Hematopoietic multipotent progenitor cell treated with erythropoietin and hydrocortisone succinate and interleukin-3 and kit ligand, for 8 days (in vitro differentiated cells): ENCODE measurements around the gene LIPN.
"Not testable (repeated sequence)": the region's sequence is repeated elsewhere in the genome, so short reads cannot be mapped to it uniquely, and the experiment has no call there.

Source experiments
- DNase-seq: peaks from one replicate; pipeline ENCODE4 v3.0.0-alpha.2; 2015

LIPN gene, protein sequence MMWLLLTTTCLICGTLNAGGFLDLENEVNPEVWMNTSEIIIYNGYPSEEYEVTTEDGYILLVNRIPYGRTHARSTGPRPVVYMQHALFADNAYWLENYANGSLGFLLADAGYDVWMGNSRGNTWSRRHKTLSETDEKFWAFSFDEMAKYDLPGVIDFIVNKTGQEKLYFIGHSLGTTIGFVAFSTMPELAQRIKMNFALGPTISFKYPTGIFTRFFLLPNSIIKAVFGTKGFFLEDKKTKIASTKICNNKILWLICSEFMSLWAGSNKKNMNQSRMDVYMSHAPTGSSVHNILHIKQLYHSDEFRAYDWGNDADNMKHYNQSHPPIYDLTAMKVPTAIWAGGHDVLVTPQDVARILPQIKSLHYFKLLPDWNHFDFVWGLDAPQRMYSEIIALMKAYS

DNA sequence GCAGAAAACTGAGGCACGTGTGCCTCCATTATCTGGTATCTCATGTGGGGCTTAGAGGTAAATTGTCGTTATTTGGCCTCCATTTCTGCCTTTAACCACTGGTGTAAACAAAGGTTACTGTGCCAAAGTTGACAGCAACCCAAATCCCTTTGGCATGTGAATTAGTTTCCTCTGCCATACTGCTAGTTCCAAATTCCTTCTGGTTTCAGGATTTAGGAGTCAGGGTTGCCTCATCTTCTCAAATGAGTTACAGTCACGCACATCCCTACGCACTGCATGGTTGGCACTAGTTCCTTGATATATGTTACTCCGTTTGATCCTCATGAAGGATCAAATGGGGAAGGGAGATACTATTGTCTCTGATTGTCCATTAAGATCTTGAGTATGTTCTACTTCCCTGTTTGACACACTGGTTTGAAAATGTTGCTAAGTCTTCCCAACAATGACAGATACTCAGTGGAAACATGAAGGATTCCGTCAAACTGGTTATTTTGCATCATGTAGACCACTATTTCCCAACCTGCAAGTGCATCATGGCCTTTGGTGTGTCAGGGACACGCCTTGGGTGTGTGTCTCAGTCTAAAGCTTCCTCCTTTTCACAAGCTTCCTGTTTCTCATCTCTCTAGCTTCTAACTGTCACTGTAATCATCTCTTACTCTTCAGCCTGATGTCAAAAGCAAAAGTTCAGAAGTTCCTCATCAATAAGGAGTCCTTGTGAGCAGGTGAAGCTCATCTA is at the start of gene LIPN:
LIPN (plus strand) TSS at position 655 of the 736 bp plus-strand sequence. CDS start 1,386 bp downstream, outside the sequence.
- DNase-seq, result peak; percentile 10

DNA sequence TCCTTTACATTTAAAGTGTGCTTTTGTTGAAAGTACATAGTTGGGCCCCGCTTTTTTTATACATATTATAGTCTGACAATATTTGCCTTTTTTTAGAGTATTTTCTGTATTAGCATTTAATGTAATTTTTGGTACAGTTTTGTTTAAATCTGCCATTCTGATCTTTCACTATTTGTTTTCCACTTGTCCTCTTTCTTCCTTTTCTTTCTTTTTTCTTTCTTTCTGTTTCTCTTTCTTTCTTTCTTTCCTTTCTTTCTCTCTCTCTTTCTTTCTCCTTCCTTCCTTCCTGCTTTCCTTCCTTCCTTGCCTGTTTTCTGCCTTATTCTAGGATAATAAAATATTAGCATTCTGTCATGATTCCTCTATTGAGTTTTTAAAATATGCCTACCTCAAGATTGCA is 44.3 kb upstream of the LIPN start:
- no peak for DNase-seq

DNA sequence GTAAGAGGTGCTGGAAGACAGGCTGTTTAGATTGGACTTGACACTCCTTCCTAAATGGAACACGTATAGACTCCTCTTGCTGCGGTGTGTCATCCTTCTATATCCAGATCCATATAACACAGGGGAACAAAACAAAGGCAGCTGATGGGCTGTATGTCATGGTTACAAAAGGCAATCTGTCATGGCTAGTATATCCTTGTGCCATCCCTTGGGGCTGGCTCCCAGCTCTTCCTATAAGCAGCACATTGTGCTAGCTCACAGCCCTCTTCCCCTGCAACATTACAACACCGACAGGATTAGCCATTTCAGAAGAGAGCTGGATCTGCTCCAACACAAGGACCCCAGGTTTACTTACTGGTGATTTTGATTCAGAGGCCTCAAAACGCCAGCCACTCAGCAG is 38.4 kb upstream of the LIPN start:
- no peak for DNase-seq

GRCh38 chr10:88725798-88726197 is 34.0 kb upstream of the LIPN start:
- no peak for DNase-seq

DNA sequence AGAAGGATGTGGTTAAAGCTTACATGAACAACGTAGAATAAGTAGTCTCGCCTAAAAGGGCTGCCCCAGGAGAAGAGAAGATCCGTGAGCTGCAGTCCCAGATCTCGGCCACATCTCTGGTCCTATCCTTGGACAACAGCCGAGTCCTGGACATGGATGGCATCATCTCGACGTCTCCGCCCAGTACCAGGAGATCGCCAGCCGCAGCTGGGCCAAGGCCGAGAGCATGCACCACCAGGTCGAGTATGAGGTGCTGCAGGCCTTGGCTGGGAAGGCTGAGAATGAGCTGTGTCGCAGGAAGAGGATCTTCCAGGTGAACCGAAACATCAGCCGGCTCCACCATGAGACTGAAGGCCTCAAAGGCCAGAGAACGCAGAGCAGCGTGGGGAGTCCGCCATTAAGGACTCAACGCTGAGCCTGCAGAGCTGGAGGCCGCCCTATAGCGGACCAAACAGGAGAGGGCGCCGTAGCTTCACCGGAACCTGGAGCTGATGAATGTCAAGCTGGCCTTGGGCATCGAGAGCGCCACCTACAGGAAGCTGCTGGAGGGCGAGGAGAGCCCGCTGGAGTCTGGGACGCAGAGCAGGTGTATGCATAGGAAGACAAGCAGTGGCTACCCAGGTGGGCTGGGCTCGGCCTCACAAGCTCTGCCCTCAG is 31.6 kb upstream of the LIPN start:
- DNase-seq, result peak; percentile 26

DNA sequence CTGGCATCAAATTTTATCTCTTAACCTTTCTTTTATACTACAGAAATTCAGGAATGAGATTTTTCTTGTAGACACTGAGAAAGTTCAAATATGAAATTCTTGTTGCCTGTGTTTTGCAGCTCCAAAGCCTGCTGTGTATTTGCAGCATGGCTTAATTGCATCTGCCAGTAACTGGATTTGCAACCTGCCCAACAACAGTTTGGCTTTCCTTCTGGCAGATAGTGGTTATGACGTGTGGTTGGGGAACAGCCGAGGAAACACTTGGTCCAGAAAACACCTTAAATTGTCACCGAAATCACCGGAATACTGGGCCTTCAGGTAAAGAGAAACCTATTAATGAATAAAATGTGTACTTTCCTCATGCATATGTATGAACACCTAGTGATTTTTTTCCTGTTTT is 29.0 kb upstream of the LIPN start:
- DNase-seq, result no peak

- DNase-seq, result peak; percentile 24
Measured at GRCh38 chr10:88731296-88731695, 28.5 kb upstream of the LIPN start.

GRCh38 chr10:88733215-88733614 is 26.6 kb upstream of the LIPN start:
- DNase-seq, result no peak

GRCh38 chr10:88735661-88736060 is 24.2 kb upstream of the LIPN start:
- no peak for DNase-seq

- not testable (repeated sequence) for DNase-seq
Measured at GRCh38 chr10:88741921-88742320, 17.9 kb upstream of the LIPN start.

DNA sequence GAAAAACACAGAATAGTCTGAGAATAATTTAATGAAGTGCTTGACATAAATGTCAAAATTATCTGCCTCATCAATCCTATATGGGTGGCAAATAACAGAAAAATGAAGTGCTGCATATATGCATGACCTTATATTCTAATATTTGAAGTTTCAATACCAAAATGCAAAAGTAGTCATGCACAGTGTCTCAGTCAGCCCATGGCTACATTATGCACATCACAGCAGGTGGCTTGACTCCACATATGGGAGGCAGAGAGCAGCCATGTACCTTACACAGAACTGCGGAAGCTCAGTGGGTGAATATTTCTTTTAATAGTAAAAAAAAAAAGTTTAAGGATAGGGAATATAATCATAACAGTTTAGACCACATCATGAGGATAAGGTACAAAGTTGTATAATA is 17.4 kb upstream of the LIPN start:
- no peak for DNase-seq

DNA sequence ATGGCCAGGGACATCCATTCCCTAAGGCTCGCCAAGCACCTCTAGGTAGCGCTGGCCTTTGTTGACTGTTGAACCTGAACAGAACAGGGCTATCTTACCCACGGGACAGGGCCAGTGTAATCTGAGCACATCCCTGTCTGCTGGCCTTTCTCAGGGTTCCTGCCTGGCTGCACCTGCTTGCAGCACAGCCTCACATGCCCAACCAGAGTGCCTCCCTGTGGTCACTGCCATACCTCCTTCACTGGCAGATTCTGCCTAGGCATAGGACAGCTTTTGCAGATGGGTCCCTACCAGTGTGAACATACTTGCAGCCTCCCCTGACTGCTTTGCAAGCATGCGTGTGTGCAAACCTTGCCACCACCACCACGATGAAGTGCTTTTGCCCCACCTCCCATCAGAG is 15.8 kb upstream of the LIPN start:
- no peak for DNase-seq

DNA sequence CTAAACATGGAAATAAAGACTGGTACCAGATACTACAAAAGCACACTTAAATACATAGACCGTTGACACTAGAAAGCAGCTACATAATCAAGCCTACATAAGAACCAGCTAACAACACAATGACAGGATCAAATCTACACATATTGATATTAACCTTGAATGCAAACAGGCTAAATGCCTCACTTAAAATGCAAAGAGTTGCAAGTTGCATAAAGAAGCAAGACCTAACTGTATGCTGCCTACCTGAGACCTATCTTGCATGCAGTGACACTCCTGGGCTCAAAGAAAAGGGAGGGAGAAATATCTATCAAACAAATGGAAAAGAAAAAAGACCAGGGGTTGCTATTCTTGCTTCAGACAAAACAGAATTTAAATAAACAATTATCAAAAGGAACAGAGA is 14.2 kb upstream of the LIPN start:
- DNase-seq, result no peak

DNA sequence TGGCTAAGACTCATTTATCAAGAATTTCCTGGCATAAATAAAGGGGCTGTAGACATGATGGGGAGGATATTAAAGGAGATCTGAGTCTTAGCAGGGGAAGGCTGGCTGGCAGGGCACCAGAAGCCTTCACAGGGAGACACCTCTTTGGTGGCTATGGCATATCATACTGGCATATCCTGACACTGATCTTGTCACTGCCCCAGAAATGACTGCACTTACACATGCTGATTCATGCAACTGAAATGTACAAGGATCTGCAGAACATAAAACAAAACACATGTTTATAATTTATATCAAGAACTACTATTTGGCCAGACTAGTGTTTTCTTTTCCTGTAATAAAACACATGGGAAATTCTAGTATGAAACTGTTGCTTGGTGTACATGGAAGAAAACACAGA is 5.5 kb upstream of the LIPN start:
- DNase-seq, result peak; percentile 4

DNA sequence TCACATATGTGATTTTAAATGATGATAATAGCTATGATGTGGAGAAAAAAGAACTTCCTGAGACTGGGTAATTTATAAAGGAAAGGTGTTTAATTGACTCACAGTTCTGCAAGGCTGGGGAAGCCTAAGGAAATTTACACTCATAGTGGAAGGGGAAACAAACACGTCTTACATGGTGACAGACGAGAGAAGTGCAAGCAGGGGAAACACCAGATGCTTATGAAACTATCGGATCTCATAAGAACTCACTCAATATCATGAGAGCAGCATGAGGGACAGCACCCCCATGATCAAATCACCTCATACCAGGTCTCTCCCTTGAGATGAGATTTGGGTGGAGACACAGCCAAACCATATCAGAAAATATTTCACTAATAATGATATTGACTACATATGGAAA is 4.1 kb upstream of the LIPN start:
- DNase-seq, result no peak

GRCh38 chr10:88756660-88757059 is 3.2 kb upstream of the LIPN start:
- DNase-seq, result no peak

DNA sequence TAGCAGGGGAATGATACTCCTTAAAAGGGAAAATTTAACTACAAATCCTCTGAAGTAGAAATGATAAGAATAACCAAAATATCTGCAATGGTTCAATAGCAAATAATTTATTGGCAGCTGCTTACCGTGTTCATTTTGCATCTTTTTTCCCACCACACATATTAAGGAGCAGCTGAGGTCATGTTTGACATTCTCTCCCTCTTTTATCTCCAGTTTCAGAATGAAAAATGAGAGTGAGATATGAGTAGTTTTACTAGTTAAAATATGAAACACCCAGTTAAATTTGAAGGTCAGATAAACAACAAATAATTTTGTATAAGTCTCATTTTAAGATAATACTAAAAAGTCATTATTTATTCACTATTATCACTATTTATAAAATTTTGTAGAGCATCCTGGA is 3.1 kb downstream of the LIPN start:
- no peak for DNase-seq

DNA sequence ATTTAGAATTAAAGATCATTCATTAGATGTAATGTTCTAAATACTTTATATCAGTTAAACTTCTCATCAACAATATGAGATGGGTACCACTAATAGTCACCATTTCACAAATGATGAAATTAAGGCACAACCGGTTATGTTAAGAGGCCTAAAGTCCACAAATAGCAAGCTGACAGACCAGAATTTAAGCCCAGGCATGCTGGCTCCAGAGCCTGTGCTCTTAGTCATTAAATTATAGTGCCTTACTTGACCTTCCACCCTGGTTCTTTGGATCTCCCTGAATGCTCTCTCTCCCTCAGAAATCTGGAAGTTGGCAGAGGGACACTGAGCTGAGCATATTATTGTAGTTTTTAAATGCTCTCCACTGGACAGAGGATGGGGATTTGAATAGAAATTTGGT is 3.6 kb downstream of the LIPN start:
- no peak for DNase-seq

DNA sequence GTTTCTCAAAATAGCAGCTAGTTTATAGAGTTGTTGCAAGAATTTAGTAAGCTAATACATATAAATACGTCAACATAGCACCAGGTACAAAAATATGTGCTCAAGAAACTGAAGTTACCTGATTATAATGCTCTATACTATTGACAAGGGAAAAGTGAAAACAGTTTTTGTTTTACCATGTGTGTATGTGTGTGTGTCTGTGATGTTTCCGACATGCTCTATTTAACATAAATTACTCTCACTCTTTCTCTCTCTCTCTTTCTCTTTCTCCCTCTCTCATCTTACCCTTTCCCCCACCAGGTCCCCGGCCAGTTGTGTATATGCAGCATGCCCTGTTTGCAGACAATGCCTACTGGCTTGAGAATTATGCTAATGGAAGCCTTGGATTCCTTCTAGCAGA is 4.3 kb downstream of the LIPN start:
- no peak for DNase-seq

- no peak for DNase-seq
Measured at GRCh38 chr10:88765816-88766215, 6.0 kb downstream of the LIPN start.

DNA sequence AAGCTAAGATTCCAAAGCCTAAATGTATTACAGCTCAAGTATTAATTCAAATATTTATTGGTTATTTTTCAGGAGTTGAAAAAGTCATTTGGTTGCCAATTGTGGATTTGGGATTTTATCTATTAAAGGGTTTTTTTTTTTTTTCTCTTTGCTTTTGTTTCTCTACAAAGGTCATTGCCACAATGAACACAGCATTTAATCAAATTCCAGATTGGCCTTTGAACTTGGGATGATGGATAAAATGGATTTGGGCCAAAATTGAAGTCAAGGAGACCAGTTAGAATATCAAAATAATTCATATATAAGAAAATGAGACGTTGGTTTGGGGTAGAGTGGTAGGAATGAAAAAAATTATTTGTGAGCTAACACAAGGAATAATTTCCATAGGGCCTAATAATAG is 9.6 kb downstream of the LIPN start:
- DNase-seq, result no peak

DNA sequence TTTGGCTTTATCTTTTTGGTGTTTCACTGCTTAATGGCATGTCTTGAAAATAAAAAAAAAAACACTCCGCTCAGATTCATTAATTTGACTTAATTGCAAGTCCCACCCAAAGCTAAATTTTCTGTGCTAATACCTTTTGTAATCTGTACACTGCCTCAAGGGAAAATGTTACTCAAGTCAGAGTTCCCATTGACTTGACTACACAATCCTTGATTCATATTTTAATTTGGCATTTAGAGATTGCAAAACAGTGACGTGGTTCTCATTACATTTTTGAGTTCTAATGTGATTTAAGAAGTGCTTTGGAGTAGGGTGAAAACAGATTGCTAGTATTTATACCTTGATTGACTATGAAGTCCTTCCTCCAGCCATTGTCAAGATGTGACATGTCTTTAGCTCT is 21.4 kb downstream of the LIPN start:
- DNase-seq, result no peak

DNA sequence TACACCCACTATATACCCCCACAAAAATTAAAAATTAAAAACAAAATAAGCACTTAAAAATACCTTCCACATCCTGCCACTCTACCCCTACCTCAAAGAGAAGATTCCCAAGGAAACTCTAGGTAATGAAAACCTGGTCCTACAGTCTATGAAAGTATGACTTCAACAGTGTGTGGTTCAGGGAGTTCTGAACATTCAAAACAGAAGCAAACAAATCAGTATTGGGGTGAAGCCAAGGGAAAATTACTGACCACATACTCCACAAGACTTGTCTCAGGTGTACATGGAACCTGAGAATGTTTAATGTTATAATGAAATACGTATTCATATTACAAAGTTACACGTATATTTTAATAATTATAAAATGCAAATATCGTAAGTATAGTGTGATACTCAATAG is 22.4 kb downstream of the LIPN start:
- DNase-seq, result no peak

DNA sequence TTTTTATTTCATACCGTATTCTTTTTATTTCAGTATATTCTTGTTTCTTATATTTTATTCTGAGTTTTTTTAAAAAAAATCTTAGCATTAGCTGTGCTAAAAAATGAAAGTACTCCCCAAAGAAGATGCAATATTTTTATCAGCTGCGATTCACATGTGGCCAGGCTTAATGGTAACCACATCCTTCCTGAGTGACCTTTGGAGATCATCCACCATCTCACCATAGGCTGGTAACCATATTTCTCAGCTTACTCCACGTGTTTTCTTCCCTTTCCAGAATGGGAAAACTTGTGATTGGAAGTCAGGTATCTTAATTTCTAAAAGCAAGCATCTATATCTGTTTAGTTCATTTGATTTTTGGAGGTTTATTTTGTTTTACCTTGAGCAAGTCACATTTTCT is 23.9 kb downstream of the LIPN start:
- no peak for DNase-seq
